Left renal cortex interstitium (tissue), 4 donors: ENCODE results near the gene THBS2. TPM values are rescaled to one million over a fixed set of nuclear protein-coding genes. Genes with fewer than 3 reads are reported as not detected.
"Not testable (repeated sequence)": the region's sequence is repeated elsewhere in the genome, so short reads cannot be mapped to it uniquely, and the experiment has no call there.

ENCODE experiments used
- DNase-seq, 4 donors: peaks; one replicate each; pipeline ENCODE4 v3.0.0-alpha.2; 2013; ENCODE audit warnings: low read depth in 4 of 4, low spot score in 2 of 4, missing footprints in 1 of 4
- polyA plus RNA-seq, 4 donors: library from polyadenylated mRNA; unstranded; fragments of 120-200 nt; gene quantifications; one replicate each; pipeline ENCODE4 v1.2.1, GENCODE V29; 2013; ENCODE audit not compliant: insufficient read length in 4 of 4

Gene THBS2
- polyA plus RNA-seq, 4 donors, result 7.6 to 19.3 (median 14.2) TPM

DNA sequence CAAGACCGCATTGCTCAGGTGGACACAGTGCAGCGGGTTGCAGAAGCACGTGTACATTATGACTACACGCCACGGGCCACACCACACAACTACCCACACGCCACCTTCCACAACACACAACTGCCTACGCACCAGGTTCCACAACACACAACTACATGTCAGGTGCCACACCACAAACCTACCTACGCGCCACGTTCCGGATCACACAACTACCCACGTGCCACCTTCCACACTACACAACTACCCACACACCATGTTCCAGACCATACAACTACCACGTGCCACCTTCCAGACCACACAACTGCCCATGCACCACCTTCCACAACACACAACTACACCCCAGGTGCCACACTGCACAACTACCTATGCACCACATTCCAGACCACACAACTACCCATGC, 20.5 kb downstream of the THBS2 start:
- no peak for DNase-seq

DNA sequence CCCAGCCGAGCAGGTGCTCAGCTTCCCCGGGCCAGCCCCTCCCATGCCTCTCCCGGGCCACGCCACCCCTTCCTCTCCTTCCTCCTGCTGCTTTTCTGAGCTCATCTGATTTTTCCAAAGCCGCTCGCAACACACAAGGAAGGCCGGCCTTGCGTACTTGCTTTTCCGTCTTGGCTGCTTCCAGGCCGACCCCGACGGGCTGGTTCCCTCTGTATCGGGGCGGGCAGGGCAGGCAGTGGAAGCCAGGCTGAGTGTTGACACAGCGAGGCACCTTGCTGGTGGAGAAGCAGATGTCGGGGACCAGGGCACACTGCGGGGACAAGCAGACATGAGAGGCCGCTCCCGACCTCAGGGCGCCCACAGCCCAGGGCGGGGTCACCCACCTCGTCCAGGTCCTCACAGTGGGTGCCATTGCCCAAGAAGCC, 21.1 kb downstream of the THBS2 start:
- DNase-seq, result no peak

GRCh38 chr6:169231790-169232506, 21.7 kb downstream of the THBS2 start:
- DNase-seq, result no peak

DNA sequence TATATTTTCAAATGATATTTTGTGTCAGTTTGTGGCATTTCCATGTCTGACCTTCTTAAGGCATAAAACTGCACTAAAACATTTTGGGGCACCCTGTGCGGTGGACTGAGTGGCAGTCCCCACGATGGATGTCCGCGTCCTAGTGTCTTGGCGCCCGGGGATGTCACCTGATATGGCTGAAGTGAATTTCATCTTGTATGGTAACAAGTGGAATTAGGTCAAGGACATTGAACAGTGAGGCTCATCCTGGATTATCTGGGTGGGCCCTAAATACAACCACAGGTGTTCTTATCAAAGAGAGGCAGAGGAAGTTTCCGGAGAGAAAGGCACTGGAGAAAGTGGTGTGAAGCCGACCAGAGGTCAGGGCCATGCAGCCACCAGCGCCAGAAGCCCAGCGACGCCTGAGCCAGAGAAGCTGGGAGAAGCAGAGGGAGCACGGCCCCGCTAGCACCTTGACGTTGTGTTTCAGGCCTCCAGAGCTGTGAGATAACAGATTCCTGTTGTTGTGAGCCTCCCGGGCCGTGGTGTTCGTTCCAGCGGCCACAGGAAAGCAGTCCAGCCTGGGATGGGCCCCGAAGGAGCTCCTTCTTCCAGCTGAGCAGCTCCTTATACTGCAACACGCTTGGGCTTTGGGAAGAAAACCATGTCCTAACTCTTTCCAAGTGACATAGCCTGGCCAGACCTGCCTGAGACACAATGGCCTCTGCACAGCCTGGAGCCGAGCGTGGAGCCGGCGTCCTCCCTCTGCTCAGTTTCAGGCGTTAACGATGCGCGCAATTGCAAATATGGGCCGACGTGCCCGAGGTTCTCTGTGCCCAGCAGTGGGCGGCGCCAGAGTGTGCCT, 22.5 kb downstream of the THBS2 start:
- DNase-seq, result no peak

- no peak for DNase-seq
These were observed 23.4 kb downstream of the THBS2 start for GRCh38 chr6:169230322-169230665.

DNA sequence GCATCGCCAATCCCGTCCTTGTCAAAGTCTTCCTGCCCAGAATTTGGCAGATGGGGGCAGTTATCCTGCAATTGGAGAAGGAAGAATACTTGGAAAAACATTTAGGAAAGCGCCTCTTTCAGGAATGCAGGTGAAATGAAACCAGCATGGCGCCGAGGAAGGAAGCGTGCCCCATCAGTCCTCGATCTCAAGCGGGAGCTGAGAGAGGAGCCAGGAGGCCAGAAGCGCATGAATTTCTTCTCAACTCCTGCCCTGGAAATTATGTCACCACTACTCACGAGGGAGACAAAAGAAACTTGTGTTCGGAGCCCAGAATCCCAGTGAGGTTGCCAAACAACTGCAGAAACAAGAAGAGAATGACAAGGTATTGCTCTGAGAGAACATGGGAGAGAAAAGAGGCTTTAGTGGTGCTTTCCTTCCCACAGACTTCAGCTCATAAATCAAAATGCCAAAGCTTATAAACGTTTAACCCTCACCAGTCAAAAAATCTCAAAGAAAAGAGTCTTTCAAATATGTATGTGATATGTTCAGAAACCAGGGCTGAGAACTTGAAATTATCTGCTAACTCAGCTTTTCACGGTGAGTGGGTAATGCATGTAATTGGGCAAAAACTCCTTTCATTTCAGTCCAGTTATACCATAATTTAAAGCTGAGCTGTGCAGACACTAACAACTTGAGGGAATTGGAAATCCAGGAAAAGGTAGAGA, 23.9 kb downstream of the THBS2 start:
- DNase-seq, result no peak

GRCh38 chr6:169227116-169227515, 26.5 kb downstream of the THBS2 start:
- no peak for DNase-seq

DNA sequence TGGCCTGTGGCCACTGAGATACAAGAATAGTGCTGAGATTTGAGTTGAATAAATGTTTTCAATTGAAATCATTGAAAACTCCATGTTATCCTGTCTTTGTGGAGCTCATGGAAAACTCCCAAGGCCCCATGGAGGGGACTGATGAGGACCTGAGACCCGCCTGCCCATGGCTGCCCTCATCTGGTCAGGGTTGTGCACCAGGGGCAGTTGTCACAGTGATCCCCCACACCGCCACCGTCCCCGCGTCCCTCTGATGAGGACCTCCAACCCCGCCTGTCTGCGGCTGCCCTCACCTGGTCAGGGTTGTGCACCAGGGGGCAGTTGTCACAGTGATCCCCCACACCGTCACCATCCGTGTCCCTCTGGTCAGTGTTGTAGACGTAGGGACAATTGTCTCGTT, 27.8 kb downstream of the THBS2 start:
- DNase-seq, result no peak

DNA sequence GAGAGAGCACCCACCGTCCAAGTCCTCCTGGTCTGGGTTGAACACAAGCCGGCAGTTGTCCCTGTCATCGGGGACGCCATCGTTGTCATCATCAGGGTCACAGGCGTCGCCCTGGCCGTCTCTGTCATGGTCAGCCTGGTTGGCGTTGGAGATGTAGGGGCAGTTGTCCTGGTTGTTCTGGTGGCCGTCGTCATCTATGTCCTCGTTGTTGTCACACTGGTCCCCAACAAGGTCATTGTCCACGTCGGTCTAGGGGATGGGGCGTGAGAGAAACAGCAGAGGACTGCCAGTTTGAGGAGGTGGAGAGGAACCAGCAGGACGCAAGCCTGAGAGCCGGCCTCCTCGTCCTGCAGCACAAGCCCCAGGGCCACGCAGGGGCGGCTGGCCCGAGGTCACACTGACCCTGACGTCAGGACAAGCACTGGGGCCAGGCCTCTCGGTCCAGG, 28.5 kb downstream of the THBS2 start:
- DNase-seq, result no peak

GRCh38 chr6:169224716-169225115, 28.9 kb downstream of the THBS2 start:
- no peak for DNase-seq

DNA sequence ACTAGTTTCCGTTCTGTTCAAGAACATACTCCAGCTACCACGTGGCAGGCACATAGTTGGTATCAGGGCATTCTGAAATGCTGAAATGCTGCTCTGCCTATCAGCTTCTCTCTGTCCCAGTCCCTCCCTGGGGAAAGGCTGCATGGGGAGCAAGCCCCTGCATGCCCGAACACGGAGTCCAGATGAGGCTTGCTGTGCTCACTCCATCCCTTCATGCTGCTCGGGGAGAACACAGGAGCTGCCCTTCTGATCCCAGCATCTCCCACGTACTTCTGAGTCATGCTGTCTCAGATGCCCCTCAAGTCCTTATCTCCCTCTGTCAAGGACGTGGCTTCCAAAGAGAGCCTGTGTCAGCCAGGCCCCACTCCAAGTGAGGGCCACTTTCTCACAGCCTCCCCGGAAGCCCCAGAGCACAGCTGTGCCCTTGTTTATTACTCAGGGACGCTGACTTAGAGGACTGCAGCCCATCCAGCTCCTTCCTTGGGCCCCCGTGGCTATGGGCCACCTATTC, 29.4 kb downstream of the THBS2 start:
- no peak for DNase-seq

DNA sequence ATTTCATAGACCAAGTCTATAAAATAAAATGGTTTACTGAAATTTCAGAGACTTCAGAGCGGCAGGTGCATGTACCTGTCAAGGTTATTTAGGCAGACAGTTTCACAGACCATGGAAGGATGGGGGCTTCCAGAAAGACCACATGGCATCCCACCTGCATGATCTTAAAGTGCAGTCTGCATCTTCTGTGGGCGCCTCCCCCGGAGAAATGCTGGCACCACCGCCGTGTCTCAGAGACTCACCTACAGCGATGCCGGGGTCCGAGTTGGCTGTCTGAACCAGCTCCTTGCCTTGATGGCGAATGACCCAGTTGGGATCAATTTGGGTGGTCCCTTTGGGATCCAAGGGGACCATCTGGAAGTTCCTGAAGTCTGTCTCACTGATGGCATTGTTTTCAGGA, 30.6 kb downstream of the THBS2 start:
- DNase-seq, result no peak

GRCh38 chr6:169222126-169222525, 31.5 kb downstream of the THBS2 start:
- no peak for DNase-seq

DNA sequence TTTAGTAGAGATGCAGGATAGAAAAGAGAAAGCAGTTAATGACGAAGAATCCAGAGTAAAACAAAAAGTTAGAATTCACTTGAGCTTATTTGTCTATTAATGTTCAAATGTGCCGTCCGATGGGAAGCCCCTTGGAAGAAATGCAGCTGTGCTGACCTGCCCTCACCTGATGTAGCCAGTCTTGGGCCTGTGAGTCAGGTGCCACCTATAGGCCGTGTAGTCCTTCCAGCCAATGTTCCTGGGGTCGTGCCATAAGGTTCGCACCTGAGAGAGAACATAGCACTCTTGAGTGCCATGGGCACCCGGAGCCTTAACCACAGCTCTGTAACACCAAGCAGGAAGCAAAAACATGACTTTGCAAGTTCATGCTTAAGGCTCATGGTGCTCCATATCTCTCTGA, 32.4 kb downstream of the THBS2 start:
- DNase-seq, result no peak

DNA sequence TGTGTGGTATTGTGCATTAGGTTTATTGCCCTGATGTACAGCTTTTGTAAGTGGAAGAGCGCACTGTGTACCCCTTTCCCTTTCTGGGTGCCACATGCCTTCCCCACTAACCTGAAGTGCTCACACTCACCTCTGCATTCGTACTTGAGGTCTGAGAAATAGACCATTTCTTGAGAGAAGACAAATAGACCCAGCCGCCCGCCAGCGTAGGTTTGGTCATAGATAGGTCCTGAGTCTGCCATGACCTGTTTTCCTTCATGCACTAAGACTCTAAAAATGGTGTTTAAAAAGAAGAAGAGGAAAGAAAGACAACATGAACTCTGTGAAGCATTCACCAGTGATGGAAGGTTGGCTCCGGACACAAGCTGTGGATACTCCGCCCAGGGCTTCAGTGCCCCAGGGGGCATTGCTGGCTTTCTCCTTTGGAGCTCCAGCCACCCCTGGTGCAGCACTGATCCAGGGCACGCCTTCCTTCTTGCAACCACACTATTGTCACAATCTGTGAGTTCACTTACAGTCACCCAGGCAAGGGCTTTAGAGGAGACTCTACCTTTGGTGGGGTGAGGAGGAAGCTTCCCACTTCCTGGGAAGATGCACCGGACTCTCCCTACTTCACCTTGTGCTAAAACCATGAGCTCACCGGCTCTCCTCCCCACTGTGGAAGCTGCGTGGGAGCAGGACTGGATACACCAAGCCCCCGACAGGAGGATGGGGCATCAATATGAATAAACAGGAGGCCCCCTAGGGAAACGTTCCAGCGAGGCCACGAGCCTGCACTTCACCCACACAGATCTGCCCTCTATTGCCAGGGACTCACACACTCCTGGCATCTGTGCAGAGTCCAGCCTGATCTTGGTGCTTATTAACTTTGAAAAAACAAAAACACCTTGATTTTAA, 33.3 kb downstream of the THBS2 start:
- no peak for DNase-seq

GRCh38 chr6:169217972-169218371, 35.7 kb downstream of the THBS2 start:
- DNase-seq, result no peak

- DNase-seq, result no peak
These were observed 36.8 kb downstream of the THBS2 start for GRCh38 chr6:169216830-169217229.

DNA sequence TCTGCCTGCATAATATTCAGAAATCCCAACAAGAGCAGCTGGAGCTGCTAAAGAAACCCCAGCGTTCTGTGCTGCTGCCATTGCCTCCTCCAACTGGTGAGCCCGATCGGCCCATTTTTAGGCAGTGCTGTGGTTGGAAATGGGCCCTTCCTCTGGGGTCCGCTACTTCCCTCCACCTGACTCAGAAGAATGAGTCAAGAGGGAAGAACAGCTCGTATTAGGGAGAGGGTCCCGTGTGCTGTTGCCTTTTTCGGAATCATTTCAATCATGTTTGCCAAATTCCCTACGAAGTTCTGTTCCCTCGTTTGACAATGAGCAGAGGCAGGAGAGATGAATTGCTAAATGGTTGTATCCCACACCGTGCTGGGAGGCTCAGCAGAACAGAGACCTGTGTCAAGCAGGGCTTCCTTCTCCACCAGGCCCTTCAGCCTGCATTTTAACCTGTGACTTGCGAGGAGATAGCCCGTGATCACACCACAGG, 38.4 kb downstream of the THBS2 start:
- DNase-seq, result no peak

DNA sequence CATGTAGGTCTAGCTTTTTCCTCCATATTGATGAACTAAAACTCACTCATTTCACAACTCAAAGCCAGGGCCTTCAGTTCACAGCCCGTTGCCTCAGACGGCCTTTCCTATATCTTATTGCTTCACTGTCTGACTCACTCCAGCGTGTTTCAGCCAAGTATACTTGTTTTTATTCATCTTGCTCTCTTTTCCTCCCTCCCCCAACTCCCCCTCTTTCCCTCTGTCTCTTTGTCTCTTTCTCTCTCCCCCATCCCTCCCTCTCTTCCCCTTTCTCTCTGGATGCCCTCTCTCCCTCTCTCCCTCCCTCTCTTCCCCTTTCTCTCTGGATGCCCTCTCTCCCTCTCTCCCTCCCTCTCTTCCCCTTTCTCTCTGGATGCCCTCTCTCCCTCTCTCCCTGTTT, 38.9 kb downstream of the THBS2 start:
- DNase-seq, result not testable (repeated sequence)
